Measurements from ENCODE around the gene SPEF2.
"Not testable (repeated sequence)": the region's sequence is repeated elsewhere in the genome, so short reads cannot be mapped to it uniquely, and the experiment has no call there.

The SPEF2 gene

DNA sequence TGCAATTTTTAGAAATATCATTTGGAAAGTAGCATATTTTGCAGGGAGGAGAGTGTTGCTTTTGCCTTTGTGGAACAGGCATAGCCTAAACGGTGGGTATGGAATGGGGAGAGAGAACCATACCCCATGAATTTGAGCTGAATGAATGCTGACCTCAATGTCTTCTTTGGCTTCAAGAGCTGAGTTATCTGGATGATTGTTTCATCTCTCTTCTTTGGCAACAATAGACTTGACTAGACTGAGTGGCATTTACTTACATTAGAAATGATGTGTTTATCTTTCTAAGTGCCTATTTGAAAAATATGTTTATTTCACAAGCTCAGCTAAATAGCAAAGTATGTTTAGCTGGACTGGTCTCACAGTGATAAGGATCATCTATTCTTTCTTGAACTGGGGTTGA, 42.8 kb downstream of the SPEF2 start:
- no peak for FAIRE-seq

DNA sequence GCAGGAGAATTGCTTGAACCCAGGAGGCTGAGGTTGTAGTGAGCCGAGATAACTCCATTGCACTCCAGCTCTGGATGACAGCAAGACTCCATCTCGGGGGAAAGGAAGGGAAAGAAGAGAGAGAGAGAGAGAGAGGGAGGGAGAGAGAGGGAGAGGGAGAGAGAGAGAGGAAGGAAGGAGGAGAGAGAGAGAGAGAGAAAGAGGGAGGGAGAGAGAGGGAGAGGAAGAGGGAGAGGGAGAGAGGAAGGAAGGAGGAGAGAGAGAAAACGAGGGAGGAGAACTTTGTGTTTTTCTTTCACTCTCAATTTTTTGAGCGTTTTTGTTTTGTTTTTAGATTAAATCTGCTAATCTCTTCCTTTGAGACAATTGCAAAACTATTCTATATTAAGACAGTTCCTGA, 46.9 kb downstream of the SPEF2 start:
- no peak for FAIRE-seq

DNA sequence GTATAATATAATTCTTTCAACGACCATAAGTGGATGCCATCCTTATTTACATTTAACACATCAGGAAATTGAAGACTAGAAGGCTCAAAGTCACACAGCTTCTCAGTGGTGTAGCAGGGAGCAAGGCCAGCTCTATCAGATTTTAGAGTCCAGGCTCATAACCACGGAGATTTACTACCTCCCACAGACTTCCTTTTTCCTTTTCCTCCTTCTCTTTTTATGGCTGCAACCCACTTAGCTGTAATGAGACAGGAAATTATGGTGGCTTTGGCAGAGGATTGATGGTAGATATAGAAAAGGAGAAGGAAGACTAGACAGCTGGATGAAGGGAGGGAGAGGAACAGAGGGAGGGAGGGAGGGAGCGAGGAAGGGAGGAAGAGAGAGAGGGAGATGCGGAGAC, 47.4 kb downstream of the SPEF2 start:
- FAIRE-seq, result no peak

DNA sequence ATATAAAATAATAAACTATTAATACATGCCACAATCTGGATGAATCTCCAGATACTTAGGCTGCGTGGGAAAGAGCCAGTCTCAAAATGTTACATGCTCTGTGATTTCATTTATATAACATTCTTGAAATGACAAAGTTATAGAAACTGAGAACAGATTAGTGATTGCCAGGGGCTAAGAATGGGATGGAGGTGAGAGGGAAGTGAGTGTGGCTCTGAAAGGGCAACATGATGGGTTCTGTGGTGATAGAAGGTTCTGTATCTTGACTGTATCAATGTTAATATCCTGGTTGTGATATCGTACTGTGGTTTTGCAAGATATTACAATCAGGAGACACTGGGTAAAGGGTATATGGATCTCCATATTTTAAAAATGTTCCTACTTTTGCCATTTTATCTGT, 50.7 kb downstream of the SPEF2 start:
- no peak for FAIRE-seq

DNA sequence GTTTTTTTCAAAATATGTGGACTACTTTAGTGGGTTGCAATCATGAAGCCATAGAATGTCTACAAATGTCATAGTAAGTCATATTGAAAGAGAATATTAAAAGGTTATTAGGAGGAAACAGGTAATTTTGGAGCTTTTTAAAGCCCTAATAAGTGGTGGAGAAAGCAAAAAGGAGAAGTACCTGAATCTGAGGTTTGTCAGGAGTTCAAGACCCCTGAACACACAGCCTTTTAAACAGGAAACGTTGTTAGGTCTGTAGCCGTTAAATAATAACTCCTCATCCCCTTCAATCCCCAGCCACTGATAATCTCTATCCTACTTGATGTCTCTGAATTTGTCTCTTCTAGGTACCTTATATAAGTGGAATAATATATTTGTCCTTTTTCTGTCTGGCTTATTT, 51.1 kb downstream of the SPEF2 start:
- FAIRE-seq, result no peak

DNA sequence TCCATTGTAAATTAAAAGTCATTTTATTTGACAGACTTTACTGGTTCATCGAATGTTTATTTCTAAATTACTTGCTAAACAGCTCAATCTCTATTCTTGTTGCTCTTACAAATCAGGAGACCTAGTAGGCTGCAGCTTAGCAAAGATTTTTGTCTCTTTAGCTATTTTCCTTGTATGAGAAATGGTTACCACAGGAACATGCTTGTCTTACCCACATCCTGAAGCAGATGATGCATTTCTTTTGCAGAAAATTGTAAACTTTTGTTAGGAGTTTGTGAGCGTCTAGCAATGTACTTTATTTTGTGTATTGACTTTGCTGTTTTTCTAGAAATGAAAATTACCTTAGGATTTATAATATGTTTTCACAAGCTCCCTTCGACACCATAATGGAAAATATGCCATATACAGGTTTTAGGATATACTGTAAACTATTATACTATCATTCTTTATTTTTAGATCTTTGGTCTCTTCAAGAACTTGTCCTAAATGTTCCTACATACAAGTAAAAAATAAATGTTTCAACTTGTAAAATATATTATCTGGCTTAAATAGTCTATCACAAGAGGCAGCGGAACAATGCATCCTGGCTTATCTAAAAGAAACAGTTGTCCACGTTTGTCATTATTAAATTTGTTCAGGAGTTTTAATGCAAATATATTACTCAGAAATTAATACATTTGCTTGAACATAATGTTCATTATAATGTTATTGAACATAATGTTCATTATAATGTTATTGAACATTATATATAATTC, 54.1 kb downstream of the SPEF2 start:
- peak; percentile 66 for FAIRE-seq

DNA sequence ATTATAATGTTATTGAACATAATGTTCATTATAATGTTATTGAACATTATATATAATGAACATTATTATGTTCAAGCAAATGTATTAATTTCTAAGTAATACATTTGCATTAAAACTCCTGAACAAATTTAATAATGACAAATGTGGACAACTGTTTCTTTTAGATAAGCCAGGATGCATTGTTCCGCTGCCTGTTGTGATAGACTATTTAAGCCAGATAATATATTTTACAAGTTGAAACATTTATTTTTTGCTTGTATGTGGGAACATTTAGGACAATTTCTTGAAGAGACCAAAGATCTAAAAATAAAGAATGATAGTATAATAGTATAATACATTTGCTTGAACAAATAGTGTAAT, 54.6 kb downstream of the SPEF2 start:
- not testable (repeated sequence) for FAIRE-seq

DNA sequence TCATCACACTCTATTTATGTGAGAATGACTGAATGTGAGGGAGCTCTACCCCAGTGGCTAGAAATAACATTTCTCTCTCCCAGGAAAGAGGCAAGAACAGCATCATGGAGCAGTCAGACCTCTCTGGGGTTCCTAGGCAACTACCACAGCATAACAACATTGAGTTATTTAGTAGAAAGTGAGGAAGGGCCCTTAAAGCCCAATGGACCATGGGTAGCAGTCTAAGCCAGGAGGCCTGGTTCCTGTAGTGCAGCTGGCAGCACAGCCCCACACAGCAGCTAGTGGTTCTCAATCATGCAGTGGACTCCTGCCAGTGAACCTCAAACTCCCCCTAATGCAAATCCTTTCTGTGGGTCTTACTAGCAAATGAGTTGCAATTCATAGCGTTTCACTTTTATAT, 55.3 kb downstream of the SPEF2 start:
- no peak for FAIRE-seq

DNA sequence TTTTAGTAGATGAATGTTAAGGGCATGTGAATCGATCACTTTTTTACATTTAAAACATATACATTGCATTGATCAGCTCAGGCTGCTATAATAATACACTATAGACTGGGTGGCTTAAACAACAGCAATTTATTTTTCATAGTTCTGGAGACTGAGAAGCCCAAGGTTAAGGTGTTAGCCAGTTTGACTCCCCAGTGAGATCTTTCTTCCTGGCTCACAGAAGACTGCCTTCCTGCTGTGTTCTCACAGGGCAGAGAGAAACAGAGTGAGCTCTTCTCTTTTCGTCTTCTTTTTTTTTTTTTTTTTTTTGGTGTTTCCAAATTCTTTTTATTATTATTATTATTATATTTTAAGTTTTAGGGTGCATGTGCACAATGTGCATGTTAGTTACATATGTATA, 56.4 kb downstream of the SPEF2 start:
- FAIRE-seq, result no peak

DNA sequence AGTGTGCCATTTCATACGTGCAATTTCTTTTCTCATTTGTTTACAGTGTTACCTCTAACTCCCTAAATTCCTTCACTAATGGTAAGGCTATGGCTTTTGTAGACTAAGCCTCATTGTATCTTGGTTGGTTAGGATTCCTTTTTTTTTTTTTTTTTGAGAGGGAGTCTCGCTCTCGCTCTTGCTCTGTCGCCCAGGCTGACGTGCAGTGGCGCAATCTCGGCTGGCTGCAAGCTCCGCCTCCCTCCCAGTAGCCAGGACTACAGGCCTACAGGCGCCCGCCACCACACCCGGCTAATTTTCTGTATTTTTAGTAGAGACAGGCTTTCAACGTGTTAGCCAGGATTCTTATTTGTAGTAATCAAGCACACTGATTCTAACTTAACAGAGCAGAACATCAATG, 57.7 kb downstream of the SPEF2 start:
- FAIRE-seq, result no peak

DNA sequence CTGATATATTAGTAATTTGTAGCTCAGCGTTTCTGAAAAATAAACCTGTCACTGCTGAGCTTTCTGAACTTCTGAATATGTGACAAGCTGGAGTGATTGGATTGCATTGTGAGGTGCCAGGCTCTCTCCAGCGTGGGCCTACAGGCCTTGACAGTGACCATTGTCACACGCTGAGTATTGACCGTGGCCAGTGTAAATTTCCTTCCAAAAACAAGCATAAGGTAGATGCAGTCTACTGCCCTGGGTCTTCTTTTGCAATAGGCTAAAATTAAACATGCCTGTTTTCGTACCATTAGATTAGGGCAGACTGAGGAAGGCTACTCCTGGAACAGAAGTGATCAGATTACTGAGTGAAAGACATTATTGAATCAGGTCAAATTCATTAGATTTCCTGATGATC, 60.2 kb downstream of the SPEF2 start:
- FAIRE-seq, result no peak

DNA sequence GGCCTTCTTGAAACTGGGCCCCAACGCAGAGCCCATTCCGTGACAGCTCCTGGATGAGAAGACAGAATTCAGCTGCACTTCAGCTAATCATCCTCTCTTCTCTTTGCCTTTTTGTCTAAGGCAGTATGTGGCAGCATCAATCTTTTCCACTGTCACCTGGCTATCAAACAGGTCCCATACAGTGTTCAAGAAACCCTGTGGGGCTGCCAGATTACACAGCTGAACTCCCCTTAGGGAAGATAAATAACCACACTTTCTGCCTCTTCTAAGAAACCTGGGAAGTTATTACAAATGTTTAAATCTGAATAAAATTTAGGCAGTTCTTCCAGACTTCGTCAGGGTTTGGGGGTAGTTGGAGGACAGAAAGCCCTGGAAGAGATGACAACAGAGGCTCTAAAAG, 61.0 kb downstream of the SPEF2 start:
- no peak for FAIRE-seq

DNA sequence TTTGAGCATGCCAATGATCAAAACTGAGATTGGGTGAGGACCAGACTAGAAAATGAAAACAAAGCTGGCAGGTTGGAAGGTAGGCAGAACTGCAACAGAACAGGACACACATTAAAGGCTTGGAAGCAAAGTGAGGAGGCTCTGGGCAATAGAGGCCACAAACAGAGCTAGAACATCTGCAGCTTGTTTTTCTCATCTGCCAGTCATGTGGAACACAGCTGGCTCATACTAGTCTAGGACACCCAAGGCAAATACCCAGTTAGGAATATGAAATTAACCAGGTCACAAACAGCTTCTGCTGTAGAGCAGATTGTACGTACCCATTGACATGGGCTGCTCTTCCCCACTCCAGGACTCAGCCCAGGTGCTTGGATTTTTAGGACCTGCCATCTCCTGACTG, 61.7 kb downstream of the SPEF2 start:
- FAIRE-seq, result no peak

DNA sequence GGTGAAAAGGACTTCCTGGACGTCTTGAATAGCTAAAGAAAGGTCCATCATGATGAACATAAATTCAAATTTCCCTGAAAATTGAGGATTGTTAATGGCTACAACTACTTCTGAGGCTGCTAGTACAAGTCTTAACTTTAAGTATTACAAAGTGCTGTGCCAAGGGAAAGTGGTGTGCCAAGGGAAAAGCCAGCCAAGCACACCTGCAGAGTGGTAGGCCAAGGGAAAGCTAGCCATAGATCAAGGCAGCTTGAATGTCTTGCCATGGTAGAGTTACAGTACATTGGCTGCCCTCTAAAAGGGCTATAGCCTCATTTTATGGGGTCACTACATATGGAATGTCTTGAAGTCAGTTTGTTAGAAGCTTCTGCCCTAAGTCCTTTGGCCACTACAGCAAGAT, 64.2 kb downstream of the SPEF2 start:
- no peak for FAIRE-seq

DNA sequence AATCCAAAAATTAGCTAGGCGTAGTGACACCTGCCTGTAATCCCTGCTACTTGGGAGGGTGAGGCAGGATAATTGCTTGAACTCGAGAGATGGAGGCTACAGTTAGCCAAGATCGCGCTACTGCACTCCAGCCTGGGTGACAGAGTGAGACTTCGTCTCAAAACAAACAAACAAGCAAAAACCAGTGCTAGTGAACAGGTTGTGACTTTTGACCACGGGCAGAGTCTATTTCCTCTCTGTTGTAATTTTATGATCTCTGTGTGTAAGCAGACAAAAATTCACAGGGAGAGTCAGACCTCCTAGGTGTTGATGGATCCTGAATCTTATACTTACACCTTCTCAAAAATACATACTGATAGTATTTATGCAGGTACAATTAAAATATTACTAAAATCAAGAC, 65.8 kb downstream of the SPEF2 start:
- no peak for FAIRE-seq

DNA sequence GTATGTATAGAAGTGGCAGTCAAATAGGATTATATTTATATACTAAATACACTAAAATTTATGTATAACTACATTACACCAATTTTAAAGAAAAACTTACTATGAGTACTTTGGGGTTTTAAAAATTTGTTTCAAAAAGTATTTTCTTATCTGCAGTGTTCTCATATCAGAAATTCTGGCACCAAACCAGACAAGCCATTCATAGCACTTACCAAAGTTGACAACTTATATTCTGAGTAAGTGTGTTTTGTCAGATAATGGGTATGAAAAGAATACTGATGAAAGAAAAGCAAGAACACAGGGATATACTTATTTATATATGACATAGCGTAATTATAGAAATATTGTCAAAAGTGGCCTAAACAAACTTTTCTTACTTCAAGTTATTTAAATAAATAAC, 67.5 kb downstream of the SPEF2 start:
- no peak for FAIRE-seq

DNA sequence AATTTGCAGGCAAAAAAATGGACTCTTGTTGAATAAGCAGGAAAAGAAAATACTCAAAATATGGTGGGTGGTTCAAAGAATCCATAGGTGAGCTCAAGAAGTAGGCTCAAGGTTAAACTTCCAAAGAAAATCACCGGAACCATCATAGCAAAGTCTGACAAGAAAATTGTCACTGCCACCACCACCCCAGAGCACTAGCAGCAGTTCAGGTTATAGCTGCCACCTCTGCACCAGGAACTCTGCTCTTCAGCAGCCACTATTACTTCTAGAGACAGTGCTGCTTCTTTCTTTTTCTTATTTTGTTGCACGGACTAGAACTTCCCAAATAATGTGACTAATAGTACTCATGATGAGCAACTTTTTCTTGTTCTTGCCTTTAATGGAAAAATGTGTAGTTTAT, 70.3 kb downstream of the SPEF2 start:
- no peak for FAIRE-seq

DNA sequence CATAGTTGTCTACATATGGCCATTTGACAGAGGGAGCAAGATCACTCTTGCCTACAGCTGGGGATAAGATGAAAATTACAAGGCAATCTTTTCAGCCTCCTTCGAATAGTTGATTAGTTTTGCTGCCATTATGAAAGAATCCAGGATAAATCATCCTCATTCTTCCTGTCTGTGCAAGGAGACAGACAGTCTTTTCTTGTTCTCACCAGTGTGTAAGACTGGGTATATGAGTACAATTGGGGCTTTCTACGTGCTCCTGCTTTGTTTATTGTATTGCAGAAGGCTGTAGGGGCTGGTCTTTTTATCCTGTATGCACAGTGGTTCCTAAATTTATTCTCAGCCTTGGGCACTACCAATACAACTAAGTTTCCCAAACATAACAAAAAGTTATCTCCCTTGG, 76.8 kb downstream of the SPEF2 start:
- no peak for FAIRE-seq

DNA sequence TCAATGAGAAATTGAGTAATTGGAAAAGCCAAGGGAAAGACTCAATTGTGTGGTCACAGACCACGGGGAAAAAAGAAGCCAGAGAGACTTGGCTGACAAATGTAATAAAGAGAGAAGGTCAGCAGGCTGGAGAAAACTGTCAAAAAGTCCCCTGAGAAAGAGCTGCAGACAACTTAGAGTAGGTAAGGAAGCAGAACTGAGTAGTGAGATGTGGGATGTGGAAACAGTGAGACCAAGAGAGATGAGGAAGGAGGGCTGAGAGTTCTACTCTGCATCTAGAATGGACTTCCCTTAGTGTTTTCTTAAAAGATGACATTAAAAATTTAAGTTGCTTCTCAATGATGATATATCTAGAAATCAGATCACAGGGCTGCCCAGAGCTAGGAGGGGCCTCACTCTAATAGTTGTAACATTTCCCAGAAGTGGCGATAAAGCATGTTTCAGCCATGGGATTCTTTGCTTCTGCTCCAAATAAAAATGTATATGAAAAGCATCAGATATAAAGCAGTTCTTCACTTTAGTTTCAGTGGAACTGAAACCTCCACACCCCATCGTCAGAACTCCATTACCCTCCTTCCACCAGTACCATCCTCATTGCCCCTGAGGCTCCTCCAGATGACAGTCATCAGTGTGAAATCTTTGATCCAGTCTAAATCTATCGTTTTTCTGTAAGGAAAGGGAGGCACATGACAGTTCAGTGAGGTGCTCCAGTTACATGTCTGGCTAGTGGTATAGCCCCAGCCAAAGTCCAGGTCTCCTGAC, 80.6 kb downstream of the SPEF2 start:
- no peak for FAIRE-seq

DNA sequence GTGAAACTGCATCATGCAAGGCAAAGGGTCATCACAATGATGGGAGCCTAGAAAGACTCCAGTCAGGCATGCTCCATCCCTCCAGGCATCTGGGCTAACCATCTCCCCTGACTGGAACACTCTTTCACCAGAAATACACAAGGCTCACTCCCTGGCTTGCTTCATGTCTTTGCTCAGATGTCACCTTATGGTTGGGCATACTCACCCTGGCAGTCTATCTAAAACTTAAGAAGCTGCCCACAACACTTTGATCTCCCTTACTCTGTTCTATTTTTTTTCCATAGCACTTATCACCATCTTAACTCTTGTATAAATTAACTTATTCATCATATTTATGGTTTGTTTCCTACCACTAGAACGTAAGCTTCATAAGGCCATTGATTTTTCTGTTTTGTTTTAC, 90.0 kb downstream of the SPEF2 start:
- no peak for FAIRE-seq

DNA sequence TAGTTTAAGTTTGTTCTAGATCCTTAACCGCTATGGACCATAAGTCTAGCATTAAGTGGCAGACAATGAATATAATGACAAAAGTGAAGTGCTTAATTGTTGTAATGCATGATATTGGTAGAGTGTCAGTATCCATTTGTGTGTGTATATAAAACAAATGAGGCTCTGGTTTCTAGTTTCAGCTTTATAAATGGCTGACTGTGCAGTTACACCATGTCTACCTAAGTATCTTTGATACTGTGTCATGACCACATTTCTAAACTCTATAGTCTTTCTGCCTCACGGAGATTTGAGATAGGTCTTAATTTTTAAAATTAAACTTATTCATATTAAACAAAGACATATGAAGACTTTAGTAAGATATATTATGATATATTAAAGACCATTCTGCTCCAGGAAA, 92.0 kb downstream of the SPEF2 start:
- FAIRE-seq, result peak; percentile 80

DNA sequence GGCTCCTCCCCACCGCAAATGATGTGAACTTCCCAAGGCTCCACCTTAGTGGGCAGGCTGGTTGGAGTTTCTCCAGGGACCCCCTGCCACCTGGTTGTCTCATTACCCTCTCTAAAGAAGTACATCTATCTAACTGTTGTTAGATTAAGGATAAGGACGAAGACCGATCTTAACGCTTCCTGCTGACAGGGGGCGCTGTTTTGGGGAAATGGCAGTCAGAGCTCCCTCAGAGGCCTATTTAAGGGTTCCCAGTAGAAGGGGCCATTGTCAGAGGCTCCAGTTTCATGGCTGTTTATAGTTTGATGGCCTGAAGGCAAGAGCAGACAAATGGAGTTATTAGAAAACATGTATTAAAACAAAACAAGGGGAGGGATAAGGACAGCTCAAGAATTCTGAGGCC, 100.1 kb downstream of the SPEF2 start:
- FAIRE-seq, result no peak

DNA sequence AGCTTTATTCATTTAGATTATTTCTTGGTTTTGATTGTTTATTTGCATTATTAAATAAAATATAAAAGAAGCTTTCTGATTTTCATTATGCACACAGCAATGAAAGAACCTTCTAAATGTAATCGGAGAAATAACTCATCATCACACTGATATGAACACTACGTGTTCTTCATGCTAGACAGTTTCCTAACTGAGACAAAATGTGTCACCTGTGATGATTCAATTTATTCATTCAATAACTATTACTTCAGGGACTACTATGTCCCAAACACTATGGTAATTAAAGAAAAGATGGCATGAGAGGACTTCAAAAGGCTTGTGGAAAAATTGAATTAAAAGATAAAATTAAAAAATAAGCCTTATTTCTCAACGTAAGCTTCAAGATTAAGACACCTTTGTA, 118.1 kb downstream of the SPEF2 start:
- FAIRE-seq, result no peak

DNA sequence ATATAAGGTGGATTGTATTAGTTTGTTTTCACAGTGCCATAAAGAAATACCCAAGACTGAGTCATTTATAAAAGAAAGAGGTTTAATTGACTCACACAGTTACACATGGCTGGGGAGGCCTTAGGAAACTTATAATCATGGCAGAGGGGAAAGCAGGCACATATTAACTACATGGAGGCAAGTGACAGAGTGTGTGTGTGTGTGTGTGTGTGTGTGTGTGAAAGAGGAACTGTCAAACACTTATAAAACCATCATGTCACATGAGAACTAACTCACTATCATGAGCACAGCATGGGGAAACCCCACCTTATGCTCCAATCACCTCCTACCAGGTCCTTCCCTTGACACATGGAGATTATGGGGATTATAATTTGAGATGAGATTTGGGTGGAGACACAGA, 118.6 kb downstream of the SPEF2 start:
- no peak for FAIRE-seq

Data from endometrium (tissue), 2 donors.